GM12878 (cell line): Measurements from ENCODE around the gene PSMD10. TPM values are rescaled to one million over a fixed set of nuclear protein-coding genes. Genes with fewer than 3 reads are reported as not detected.

Source experiments
- ATAC-seq: fragments of 200-7000 bp; cut with Tn5 transposase; 3 replicates; pipeline ENCODE4 v1.9.1; 2020; ENCODE audit warnings: mild to moderate bottlenecking, moderate library complexity
- BruUV-seq: library from RNA; stranded (reverse); fragments of 400-500 nt; replicated peaks from 2 replicates; lab custom pipeline; 2021; lab: Mats Ljungman, UMichigan
- CTCF ChIA-PET: fragments of 300-600 bp; sonication (Branson Sonifier 250); formaldehyde crosslinking; extraction: SDS; loops from one replicate; lab custom pipeline; 2021; ENCODE audit warnings: inconsistent platforms; lab: Yijun Ruan, JAX
- POLR2A ChIA-PET: fragments of 350-600 bp; formaldehyde crosslinking; extraction: SDS; loops from one replicate; lab custom pipeline; 2021; ENCODE audit warnings: inconsistent platforms; lab: Charles Lee
- RAD21 ChIA-PET: fragments of 300-600 bp; sonication (Branson Sonifier 250); formaldehyde crosslinking; loops from one replicate; lab custom pipeline; 2023; ENCODE audit warnings: antibody characterized with exemption; ENCODE audit not compliant: unreplicated experiment; lab: Charles Lee
- SMC1A ChIA-PET: fragments of 300-600 bp; sonication (Branson Sonifier 250); formaldehyde crosslinking; loops from one replicate; lab custom pipeline; 2023; ENCODE audit not compliant: unreplicated experiment, uncharacterized antibody; lab: Charles Lee
- DNase-seq: peaks from one replicate; pipeline ENCODE4 v3.0.0-alpha.2; 2011; ENCODE audit warnings: low read depth, low spot score
- FAIRE-seq: peaks from 3 replicates; lab custom pipeline; 2011; peaks lifted over from hg19 to GRCh38; lab: Jason Lieb, UNC
- H2AFZ ChIP-seq: 2 replicates; pipeline ENCODE4 v1.6.0; 2011; ENCODE audit warnings: low read depth, low read length, control low read depth; ENCODE audit not compliant: control insufficient read depth
- H3K27ac ChIP-seq: 2 replicates; pipeline ENCODE4 v1.5.1; 2011; ENCODE audit warnings: control low read depth; ENCODE audit not compliant: control insufficient read depth, insufficient read depth
- H3K27me3 ChIP-seq, 2 experiments: replicated peaks in 1 of 2; 2 replicates each; pipeline versions ENCODE4 v1.6.0 to v1.6.1; 2011; ENCODE audit warnings: low read length in 1 of 2; ENCODE audit not compliant: control insufficient read depth in 2 of 2, insufficient read depth in 2 of 2
- H3K36me3 ChIP-seq, 2 experiments: 2 replicates each; pipeline ENCODE4 v1.5.1; 2011; ENCODE audit warnings: low read length in 1 of 2; ENCODE audit not compliant: control insufficient read depth in 2 of 2, insufficient read depth in 2 of 2
- H3K4me1 ChIP-seq: 2 replicates; pipeline ENCODE4 v1.6.1; 2011; ENCODE audit warnings: mild to moderate bottlenecking, low read length, moderate library complexity, mixed read lengths; ENCODE audit not compliant: control insufficient read depth, insufficient read depth
- H3K4me2 ChIP-seq: 2 replicates; pipeline ENCODE4 v1.6.0; 2011; ENCODE audit warnings: control low read depth; ENCODE audit not compliant: control insufficient read depth, insufficient read depth
- H3K4me3 ChIP-seq: fragments of 200-600 bp; sonication (generic); 2 replicates; pipeline ENCODE4 v1.5.1; 2016
- H3K79me2 ChIP-seq: 2 replicates; pipeline ENCODE4 v1.6.0; 2011; ENCODE audit warnings: low read length; ENCODE audit not compliant: control insufficient read depth, insufficient read depth
- H3K9ac ChIP-seq: 2 replicates; pipeline ENCODE4 v1.8.0; 2011; ENCODE audit warnings: low read length, control low read depth, mixed read lengths; ENCODE audit not compliant: control insufficient read depth, insufficient read depth
- H3K9me3 ChIP-seq: replicated peaks from 3 replicates; pipeline ENCODE4 v1.5.1; 2011; ENCODE audit warnings: mild to moderate bottlenecking, low read length; ENCODE audit not compliant: control insufficient read depth, insufficient read depth
- H4K20me1 ChIP-seq: 2 replicates; pipeline ENCODE4 v1.6.0; 2011; ENCODE audit not compliant: control insufficient read depth, insufficient read depth
- BCL11A ChIP-seq: IDR thresholded peaks from 2 replicates; pipeline ENCODE4 v1.6.1; 2011; ENCODE audit warnings: low read depth, low read length
- BHLHE40 ChIP-seq, 2 experiments: fragments of 450-650 bp in 1 of 2; IDR thresholded peaks; 2 replicates each; pipeline ENCODE4 v1.6.1; 2011 to 2017; ENCODE audit warnings: low read depth in 2 of 2, borderline replicate concordance in 1 of 2, improper control_type of control experiment in 1 of 2, low read length in 1 of 2, mild to moderate bottlenecking in 1 of 2
- CHD4 ChIP-seq: fragments of 200-600 bp; sonication (generic); IDR thresholded peaks from 2 replicates; pipeline ENCODE4 v1.6.1; 2016; ENCODE audit warnings: mild to moderate bottlenecking
- CREM ChIP-seq: IDR thresholded peaks from 2 replicates; pipeline ENCODE4 v1.6.1; 2014; ENCODE audit warnings: antibody characterized with exemption, low read depth
- FOS ChIP-seq: IDR thresholded peaks from 3 replicates; pipeline ENCODE4 v1.6.1; 2011; ENCODE audit warnings: borderline replicate concordance; ENCODE audit not compliant: insufficient read length; ENCODE audit errors: extremely low read depth
- IRF4 ChIP-seq: IDR thresholded peaks from 2 replicates; pipeline ENCODE4 v1.6.1; 2011; ENCODE audit warnings: low read depth, low read length
- JUND ChIP-seq: IDR thresholded peaks from 2 replicates; pipeline ENCODE4 v1.6.1; 2012; ENCODE audit warnings: low read depth, mild to moderate bottlenecking, low read length, improper control_type of control experiment, moderate library complexity
- MEF2A ChIP-seq: IDR thresholded peaks from 2 replicates; pipeline ENCODE4 v1.6.1; 2011; ENCODE audit warnings: low read depth, mild to moderate bottlenecking, low read length, moderate library complexity; ENCODE audit not compliant: insufficient read depth
- MXI1 ChIP-seq: fragments of 150-350 bp; IDR thresholded peaks from 2 replicates; pipeline ENCODE4 v1.6.1; 2011; ENCODE audit warnings: low read depth, mild to moderate bottlenecking, inconsistent platforms, low read length, improper control_type of control experiment
- NR2C2 ChIP-seq: IDR thresholded peaks from 2 replicates; pipeline ENCODE4 v1.6.1; 2011; ENCODE audit warnings: borderline replicate concordance, low read depth; ENCODE audit not compliant: control insufficient read depth, insufficient read length
- NRF1 ChIP-seq: conservative IDR thresholded peaks from 2 replicates; pipeline ENCODE4 v1.6.1; 2011; ENCODE audit warnings: mild to moderate bottlenecking, low read depth, low read length, improper control_type of control experiment
- TAF1 ChIP-seq: IDR thresholded peaks from 2 replicates; pipeline ENCODE4 v1.6.1; 2011; ENCODE audit warnings: mild to moderate bottlenecking, low read depth, low read length, borderline replicate concordance
- YBX1 ChIP-seq: fragments of 450-650 bp; IDR thresholded peaks from 2 replicates; pipeline ENCODE4 v1.6.1; 2016; ENCODE audit warnings: antibody characterized with exemption
- ZNF622 ChIP-seq: fragments of 450-650 bp; IDR thresholded peaks from 2 replicates; pipeline ENCODE4 v1.6.1; 2017; ENCODE audit warnings: mild to moderate bottlenecking, inconsistent platforms
- WGBS: methylation state at CpG from one replicate; pipeline ENCODE4 v1.1.6; 2016; ENCODE audit warnings: low lambda C conversion rate; ENCODE audit not compliant: insufficient replicate concordance, insufficient coverage; ENCODE audit errors: missing lambda C conversion rate; 5-methylcytosine and 5-hydroxymethylcytosine counted together
- in situ Hi-C: fragments of 300-500 bp; cut with MboI; formaldehyde crosslinking; loops from 9 replicates; pipeline ENCODE4 v1.14.3; 2018; ENCODE audit warnings: mixed read lengths
- intact Hi-C: fragments of 100-400 bp; cut with micrococcal nuclease; formaldehyde crosslinking; loops from one replicate; pipeline ENCODE4 v1.14.2; 2022; ENCODE audit not compliant: unreplicated experiment
- polyA plus RNA-seq, 11 experiments: library from polyadenylated mRNA; depleted of rRNA in 4 of 11; unstranded in 6 of 11; stranded (reverse) in 5 of 11; fragments of >200 nt; fragmentation: Nextera tagmentation in 4 of 11; fragmentation: Illumina TruSeq in 1 of 11; extraction: Ambion mirVana in 4 of 11; extraction: Trizol in 1 of 11; gene quantifications; 1 replicate in 1 of 11; 2 replicates in 10 of 11; pipeline versions ENCODE4 v1.2.1 to v1.2.3, GENCODE V29; 2011 to 2016; ENCODE audit warnings: inconsistent platforms in 2 of 11, missing spikeins in 2 of 11, low read depth in 1 of 11
- total RNA-seq, 4 experiments: library from RNA; depleted of rRNA in 3 of 4; stranded (reverse); fragments of >200 nt in 3 of 4; fragmentation: Illumina TruSeq in 1 of 4; extraction: Trizol in 1 of 4; gene quantifications; 2 replicates each; pipeline versions ENCODE4 v1.2.1 to v1.2.3, GENCODE V29; 2013 to 2021
- TF ChIP-seq, protein P1 (sequence below): fragments of 450-650 bp; IDR thresholded peaks from 2 replicates; pipeline ENCODE4 v1.6.1; 2017; ENCODE audit warnings: antibody characterized with exemption, mild to moderate bottlenecking, moderate library complexity
- TF ChIP-seq, protein P2 (sequence below): fragments of 450-650 bp; IDR thresholded peaks from 2 replicates; pipeline ENCODE4 v1.6.1; 2017; ENCODE audit warnings: low read depth, mild to moderate bottlenecking, moderate library complexity
- TF ChIP-seq, protein P3 (sequence below): fragments of 450-650 bp; IDR thresholded peaks from 2 replicates; pipeline ENCODE4 v1.6.1; 2018; ENCODE audit warnings: borderline replicate concordance, mild to moderate bottlenecking; ENCODE audit not compliant: partially characterized antibody

PSMD10 gene
- total and polyA plus RNA-seq, 10 of the 15 experiments (the other 5 are each of a cell fraction or from before 2014, with no cell fraction given), result 46.9 to 152 (median 75.4) TPM

DNA sequence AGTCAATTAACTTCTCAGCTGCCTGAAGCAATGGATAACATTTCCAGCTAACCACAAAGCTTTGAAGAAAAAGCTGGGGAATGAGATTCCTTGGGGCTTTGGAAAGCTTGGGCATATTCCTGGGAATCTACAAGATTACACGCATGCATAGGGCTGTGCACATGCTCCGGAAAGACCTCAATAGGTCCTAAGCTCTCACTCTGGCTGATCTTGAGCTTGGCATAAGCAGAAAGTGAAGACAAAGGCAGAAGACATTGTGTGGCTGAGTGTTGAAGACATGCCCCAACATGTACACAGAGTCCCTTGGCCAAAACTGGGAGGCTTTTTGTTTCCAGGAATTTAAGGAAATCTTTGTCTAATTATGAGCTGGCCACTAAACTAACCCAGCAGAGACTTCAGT, 31.4 kb upstream of the PSMD10 start (continued):
- TF ChIP-seq, protein P1, sequence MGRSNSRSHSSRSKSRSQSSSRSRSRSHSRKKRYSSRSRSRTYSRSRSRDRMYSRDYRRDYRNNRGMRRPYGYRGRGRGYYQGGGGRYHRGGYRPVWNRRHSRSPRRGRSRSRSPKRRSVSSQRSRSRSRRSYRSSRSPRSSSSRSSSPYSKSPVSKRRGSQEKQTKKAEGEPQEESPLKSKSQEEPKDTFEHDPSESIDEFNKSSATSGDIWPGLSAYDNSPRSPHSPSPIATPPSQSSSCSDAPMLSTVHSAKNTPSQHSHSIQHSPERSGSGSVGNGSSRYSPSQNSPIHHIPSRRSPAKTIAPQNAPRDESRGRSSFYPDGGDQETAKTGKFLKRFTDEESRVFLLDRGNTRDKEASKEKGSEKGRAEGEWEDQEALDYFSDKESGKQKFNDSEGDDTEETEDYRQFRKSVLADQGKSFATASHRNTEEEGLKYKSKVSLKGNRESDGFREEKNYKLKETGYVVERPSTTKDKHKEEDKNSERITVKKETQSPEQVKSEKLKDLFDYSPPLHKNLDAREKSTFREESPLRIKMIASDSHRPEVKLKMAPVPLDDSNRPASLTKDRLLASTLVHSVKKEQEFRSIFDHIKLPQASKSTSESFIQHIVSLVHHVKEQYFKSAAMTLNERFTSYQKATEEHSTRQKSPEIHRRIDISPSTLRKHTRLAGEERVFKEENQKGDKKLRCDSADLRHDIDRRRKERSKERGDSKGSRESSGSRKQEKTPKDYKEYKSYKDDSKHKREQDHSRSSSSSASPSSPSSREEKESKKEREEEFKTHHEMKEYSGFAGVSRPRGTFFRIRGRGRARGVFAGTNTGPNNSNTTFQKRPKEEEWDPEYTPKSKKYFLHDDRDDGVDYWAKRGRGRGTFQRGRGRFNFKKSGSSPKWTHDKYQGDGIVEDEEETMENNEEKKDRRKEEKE, result no peak
- TF ChIP-seq, protein P2, sequence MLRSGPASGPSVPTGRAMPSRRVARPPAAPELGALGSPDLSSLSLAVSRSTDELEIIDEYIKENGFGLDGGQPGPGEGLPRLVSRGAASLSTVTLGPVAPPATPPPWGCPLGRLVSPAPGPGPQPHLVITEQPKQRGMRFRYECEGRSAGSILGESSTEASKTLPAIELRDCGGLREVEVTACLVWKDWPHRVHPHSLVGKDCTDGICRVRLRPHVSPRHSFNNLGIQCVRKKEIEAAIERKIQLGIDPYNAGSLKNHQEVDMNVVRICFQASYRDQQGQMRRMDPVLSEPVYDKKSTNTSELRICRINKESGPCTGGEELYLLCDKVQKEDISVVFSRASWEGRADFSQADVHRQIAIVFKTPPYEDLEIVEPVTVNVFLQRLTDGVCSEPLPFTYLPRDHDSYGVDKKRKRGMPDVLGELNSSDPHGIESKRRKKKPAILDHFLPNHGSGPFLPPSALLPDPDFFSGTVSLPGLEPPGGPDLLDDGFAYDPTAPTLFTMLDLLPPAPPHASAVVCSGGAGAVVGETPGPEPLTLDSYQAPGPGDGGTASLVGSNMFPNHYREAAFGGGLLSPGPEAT, result no peak
- TF ChIP-seq MEF2A, result no peak

DNA sequence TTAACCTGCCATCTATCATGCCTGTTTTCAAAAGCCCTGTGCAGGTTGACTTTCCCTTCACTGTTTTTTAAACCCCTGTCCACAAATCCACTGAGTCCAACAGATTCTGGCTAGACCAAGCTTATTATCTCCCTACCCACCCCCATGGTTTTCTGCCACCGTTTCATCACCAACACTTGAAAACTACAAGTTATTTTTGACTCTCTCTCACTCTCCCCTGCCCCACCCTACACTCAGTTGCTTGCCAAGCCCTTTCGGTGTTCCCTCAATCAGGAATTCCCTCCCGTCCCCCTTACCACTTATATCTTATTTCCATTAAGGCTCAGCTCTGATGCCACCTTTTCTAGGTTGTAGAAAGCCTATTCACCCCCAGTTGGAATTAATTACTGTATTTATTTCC, 29.9 kb upstream of the PSMD10 start:
- H3K79me2 ChIP-seq, result no peaks in the 10 kb centered on the region
- POLR2A ChIA-PET, result no interaction called here
- intact Hi-C loops (no loop called here), in situ Hi-C loops (no loop called here)
- H3K36me3 ChIP-seq, result no peaks in the 10 kb centered on the region
- CTCF ChIA-PET, result interaction anchor here (1.0 to 1.6 kb wide), 2 partner anchors 18 to 100 kb away, joined by 3 to 8 read pairs; no protein-coding TSS in a partner anchor
- RAD21 ChIA-PET, result no interaction called here
- no TSS peak for BruUV-seq
- H3K9me3 ChIP-seq, result no peaks in the 10 kb centered on the region; the same call in 2 of the 3 replicates
- no peak for FAIRE-seq
- no peak for DNase-seq
- no peaks in the 10 kb centered on the region for H4K20me1 ChIP-seq
- H2AFZ ChIP-seq, result no peak overlapping the region
- SMC1A ChIA-PET, result no interaction called here
- no peak overlapping the region for H3K4me3 ChIP-seq
- H3K4me1 ChIP-seq, result no peaks in the 10 kb centered on the region
- no peak overlapping the region for H3K9ac ChIP-seq
- H3K27me3 ChIP-seq, result no peaks in the 10 kb centered on the region; a peak in 1 of 4 replicates
- H3K27ac ChIP-seq, result no peak overlapping the region
- WGBS, result 29% methylated on average over 3 of the region's 3 CpGs
- H3K4me2 ChIP-seq, result no peak overlapping the region
- ATAC-seq, result no peak
- TF ChIP-seq JUND, result no peak
- TF ChIP-seq NRF1, result no peak
- TF ChIP-seq MXI1, result no peak
- TF ChIP-seq BHLHE40 (IDR thresholded peaks at IDR 0.05; ENCODE audit: borderline replicate concordance in 1 of 2, low read depth in 2 of 2, low read length in 1 of 2), result no peak
- TF ChIP-seq CHD4, result no peak
- no peak for TF ChIP-seq MEF2A
- no peak for TF ChIP-seq TAF1
- no peak for TF ChIP-seq YBX1
- TF ChIP-seq IRF4, result no peak
- TF ChIP-seq, protein P3, sequence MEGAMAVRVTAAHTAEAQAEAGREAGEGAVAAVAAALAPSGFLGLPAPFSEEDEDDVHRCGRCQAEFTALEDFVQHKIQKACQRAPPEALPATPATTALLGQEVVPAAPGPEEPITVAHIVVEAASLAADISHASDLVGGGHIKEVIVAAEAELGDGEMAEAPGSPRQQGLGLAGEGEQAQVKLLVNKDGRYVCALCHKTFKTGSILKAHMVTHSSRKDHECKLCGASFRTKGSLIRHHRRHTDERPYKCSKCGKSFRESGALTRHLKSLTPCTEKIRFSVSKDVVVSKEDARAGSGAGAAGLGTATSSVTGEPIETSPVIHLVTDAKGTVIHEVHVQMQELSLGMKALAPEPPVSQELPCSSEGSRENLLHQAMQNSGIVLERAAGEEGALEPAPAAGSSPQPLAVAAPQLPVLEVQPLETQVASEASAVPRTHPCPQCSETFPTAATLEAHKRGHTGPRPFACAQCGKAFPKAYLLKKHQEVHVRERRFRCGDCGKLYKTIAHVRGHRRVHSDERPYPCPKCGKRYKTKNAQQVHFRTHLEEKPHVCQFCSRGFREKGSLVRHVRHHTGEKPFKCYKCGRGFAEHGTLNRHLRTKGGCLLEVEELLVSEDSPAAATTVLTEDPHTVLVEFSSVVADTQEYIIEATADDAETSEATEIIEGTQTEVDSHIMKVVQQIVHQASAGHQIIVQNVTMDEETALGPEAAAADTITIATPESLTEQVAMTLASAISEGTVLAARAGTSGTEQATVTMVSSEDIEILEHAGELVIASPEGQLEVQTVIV, result no peak
- TF ChIP-seq ZNF622, result no peak
- no peak for TF ChIP-seq FOS
- no peak for TF ChIP-seq BCL11A
- TF ChIP-seq CREM, result no peak
- no peak for TF ChIP-seq NR2C2
